Left lobe of liver (tissue), 2 donors: ENCODE measurements around the gene ADCY4. TPM values are rescaled to one million over a fixed set of nuclear protein-coding genes. Genes with fewer than 3 reads are reported as not detected.

ENCODE experiments used
- ATAC-seq: fragments of 200-7000 bp; cut with Tn5 transposase; one replicate; pipeline ENCODE4 v1.9.1; 2020; ENCODE audit warnings: mild to moderate bottlenecking, moderate library complexity
- DNase-seq: peaks from one replicate; pipeline ENCODE4 v3.0.0-alpha.2; 2020; ENCODE audit warnings: low spot score
- total RNA-seq: library from RNA; stranded (reverse); gene quantifications from one replicate; pipeline ENCODE4 v1.2.1, GENCODE V29; 2021
- donor health status: DM: no; HTN: no; CAD: no; lungs with moderate emphysema.
- donor health status: DM: no; HTN: yes; CAD: no.

The ADCY4 gene
- total RNA-seq, 1 donor from 2014 or later, result 5.5 TPM

GRCh38 chr14:24317141-24317928, 17.5 kb downstream of the ADCY4 start:
- no peak for ATAC-seq
- no peak for DNase-seq

- DNase-seq, result no peak
- ATAC-seq, result no peak
These were observed 18.3 kb downstream of the ADCY4 start for GRCh38 chr14:24316597-24316950.

GRCh38 chr14:24315807-24316596, 18.9 kb downstream of the ADCY4 start:
- ATAC-seq, result peak; percentile 65

GRCh38 chr14:24315243-24315806, 19.5 kb downstream of the ADCY4 start:
- ATAC-seq (no peak), DNase-seq (no peak)

More at GRCh38 chr14:24315807-24316596, 18.9 kb downstream of the ADCY4 start:
- peak; percentile 72 for DNase-seq

- ATAC-seq (peak; percentile 8), DNase-seq (peak; percentile 76)
These were observed 20.3 kb downstream of the ADCY4 start for GRCh38 chr14:24314377-24315193.

DNA sequence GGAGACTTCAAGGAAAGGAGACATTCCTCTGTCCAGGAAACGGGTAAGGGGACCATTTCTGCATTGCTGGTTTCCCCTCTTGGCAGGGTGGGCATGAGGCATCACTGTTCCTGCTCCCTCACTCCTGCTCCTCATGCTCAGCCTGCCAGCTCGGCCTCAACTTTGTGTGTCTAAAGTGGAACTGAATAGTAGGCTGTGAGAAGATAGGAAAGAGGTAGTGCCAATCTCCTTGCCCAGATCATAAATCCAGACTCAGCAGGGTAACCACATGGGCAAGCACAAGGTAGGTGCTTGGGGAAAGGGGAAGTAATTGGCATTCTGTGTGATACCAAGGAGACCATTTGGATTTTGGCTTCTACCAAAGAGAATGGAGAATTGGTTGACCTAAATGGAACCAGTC, 21.0 kb downstream of the ADCY4 start:
- ATAC-seq (no peak), DNase-seq (no peak)

DNA sequence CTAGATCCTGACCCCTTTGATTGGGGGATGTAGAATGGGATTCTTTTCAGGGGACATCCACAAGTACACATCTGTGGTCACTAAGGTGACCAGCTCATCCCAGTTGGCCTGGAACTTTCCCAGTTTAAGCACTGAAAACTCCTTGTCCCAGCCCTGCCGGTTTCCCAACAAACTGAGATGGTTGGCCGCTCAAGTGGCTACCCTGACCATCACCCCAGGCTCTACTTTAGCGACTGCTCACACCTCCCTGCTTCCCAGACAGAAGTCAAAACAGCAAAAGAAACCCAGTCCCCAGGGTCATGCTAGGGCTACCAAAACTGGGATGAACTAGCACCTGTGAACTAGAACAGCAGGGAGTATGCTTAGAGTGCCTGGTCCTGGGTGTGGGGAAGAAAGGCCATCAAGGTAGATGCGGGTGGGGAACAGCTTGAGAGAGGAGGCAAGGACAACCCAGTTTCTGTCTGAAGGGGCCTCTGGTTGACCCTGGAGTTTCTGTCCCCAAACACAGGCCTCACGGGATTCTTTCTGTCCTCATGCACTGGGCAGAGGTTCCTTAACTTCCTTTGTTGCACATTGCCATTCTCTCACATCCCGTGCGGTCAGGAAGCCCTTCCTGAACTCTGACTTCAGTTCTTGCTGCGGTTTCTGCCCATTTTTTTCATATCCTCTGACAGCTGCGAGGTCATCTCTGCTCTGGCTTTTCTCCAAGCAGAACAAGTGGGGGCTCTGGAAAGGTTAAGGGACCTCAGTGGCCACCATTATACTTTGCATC, 21.9 kb downstream of the ADCY4 start:
- ATAC-seq, result no peak
- peak; percentile 56 for DNase-seq

GRCh38 chr14:24311837-24312615, 22.8 kb downstream of the ADCY4 start:
- peak; percentile 62 for DNase-seq
- no peak for ATAC-seq

DNA sequence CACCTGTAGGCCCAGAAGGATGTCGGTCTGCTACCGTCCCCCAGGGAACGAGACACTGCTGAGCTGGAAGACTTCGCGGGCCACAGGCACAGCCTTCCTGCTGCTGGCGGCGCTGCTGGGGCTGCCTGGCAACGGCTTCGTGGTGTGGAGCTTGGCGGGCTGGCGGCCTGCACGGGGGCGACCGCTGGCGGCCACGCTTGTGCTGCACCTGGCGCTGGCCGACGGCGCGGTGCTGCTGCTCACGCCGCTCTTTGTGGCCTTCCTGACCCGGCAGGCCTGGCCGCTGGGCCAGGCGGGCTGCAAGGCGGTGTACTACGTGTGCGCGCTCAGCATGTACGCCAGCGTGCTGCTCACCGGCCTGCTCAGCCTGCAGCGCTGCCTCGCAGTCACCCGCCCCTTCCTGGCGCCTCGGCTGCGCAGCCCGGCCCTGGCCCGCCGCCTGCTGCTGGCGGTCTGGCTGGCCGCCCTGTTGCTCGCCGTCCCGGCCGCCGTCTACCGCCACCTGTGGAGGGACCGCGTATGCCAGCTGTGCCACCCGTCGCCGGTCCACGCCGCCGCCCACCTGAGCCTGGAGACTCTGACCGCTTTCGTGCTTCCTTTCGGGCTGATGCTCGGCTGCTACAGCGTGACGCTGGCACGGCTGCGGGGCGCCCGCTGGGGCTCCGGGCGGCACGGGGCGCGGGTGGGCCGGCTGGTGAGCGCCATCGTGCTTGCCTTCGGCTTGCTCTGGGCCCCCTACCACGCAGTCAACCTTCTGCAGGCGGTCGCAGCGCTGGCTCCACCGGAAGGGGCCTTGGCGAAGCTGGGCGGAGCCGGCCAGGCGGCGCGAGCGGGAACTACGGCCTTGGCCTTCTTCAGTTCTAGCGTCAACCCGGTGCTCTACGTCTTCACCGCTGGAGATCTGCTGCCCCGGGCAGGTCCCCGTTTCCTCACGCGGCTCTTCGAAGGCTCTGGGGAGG, 23.9 kb downstream of the ADCY4 start, which contains the start of gene LTB4R:
LTB4R (plus strand) TSS at position 857 of the 959 bp plus-strand sequence. CDS start 4,150 bp downstream, outside the sequence.
- peak; percentile 91 for DNase-seq

DNA sequence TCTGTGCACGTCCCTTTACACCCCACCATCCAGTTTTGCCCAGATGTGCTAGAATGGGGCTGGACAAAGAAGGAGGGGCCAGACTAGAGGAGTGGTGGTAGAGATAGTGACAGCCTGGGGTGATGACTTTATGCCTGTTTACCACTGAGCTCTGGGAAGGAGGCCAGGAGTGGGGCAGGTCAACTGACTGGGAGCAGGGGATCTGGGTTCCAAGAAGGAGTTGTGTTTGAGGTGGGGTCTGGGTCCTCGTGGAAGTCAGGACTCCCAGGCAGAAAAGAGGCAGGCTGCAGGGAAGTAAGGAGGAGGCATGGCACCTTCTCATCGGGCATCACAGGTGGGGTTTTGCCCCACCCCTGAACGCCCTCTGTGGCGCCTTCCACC, 24.6 kb downstream of the ADCY4 start:
- ATAC-seq, result peak; percentile 46
- peak; percentile 85 for DNase-seq

More for the DNA sequence above, 23.9 kb downstream of the ADCY4 start, which contains the start of gene LTB4R:
- peak; percentile 69 for ATAC-seq

- DNase-seq (no peak), ATAC-seq (no peak)
These were observed 25.2 kb downstream of the ADCY4 start, which contains the start of gene LTB4R2 for GRCh38 chr14:24309538-24310264. TSS of gene LTB4R2 (plus strand) at chr14:24310140. CDS start at chr14:24310665, 525 bp downstream.

DNA sequence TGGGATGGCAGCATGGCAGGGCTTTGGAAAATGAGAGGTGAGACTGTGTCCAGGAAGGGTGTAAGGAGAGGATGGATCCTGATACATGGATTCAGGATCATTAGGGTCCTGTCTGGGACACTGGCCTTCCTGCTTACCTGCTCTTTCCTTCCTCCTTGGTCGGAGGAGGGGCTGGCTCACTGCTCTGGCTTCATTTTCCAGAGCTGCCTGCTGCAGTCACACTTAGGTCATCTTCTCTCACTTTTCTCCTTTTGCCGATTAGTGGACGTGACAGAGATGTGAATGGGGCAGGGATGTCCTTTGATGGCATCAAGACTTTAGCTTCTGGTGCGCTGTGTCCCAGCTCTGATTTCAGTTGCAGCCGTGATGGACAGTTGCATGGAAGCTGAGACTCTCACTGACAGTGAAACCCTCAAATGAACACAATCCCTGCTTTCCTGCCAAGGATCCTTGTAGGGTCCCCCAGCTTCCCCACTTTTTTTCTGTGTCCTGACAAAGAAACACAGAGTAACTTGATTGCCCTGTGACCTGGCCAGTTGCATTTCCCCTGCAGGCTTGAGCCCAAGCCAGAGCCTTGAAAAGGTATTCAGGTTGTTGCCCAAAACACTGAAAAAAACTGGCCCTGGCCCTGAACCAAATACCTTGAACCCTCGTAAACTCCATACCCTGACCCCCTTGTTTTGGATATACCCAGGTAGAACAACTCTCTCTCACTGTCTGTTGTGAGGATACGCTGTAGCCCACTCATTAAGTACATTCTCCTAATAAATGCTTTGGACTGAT, 26.3 kb downstream of the ADCY4 start:
- ATAC-seq, result peak; percentile 1

GRCh38 chr14:24307575-24308341, 27.1 kb downstream of the ADCY4 start, which contains the start of gene CIDEB:
TSS of gene CIDEB (minus strand) at chr14:24307977. CDS start at chr14:24307858, 119 bp downstream.
- ATAC-seq (peak; percentile 59), DNase-seq (peak; percentile 92)

More for the DNA sequence above, 26.3 kb downstream of the ADCY4 start:
- peak; percentile 71 for DNase-seq

DNA sequence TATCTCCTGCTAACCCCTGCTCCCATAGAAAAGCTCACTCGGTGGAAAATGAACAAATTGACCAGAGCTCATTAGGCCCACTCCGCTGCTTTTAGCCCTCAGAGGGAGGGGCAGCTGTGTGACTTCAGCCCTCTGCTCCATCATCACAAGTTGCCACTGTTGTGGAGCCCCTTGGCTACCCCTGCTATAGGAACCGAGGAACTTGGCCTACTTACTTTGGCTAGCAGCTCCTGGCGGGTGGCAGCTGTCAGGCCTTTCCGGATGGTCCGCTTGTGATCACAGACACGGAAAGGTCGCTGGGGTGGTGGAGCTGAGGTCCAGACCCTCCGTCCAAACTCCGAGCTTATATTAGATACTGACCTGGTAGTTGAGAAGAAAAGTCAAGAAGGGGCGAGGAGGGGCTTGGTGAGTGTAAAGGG, 27.7 kb downstream of the ADCY4 start:
- DNase-seq, result no peak
- no peak for ATAC-seq

- no peak for ATAC-seq
- no peak for DNase-seq
These were observed 30.9 kb downstream of the ADCY4 start for GRCh38 chr14:24304019-24304387.
